Smooth muscle cell (in vitro differentiated cells): ENCODE data around the gene TNFAIP2. TPM values are rescaled to one million over a fixed set of nuclear protein-coding genes. Genes with fewer than 3 reads are reported as not detected.

Source experiments
- DNase-seq: peaks from one replicate; lab custom pipeline; 2025; ENCODE audit not compliant: unreplicated experiment; lab: John Stamatoyannopoulos, UW
- H2AFZ ChIP-seq: fragments of 200-600 bp; sonication (generic); 2 replicates; pipeline ENCODE4 v1.6.0; 2016; ENCODE audit warnings: antibody characterized with exemption, low read depth, mild to moderate bottlenecking
- H3F3A ChIP-seq: fragments of 200-600 bp; sonication (generic); 2 replicates; pipeline ENCODE4 v1.6.0; 2017; ENCODE audit warnings: antibody characterized with exemption, low read depth
- H3K27ac ChIP-seq: fragments of 200-600 bp; sonication (generic); 2 replicates; pipeline ENCODE4 v1.5.1; 2016; ENCODE audit warnings: low read depth, mild to moderate bottlenecking
- H3K27me3 ChIP-seq: fragments of 200-600 bp; sonication (generic); 2 replicates; pipeline ENCODE4 v1.6.1; 2016; ENCODE audit warnings: low read depth, mild to moderate bottlenecking
- H3K36me3 ChIP-seq: fragments of 200-600 bp; sonication (generic); 2 replicates; pipeline ENCODE4 v1.5.1; 2016; ENCODE audit warnings: low read depth
- H3K4me1 ChIP-seq: fragments of 200-600 bp; sonication (generic); 2 replicates; pipeline ENCODE4 v1.5.1; 2016; ENCODE audit warnings: low read depth
- H3K4me2 ChIP-seq: fragments of 200-600 bp; sonication (generic); 2 replicates; pipeline ENCODE4 v1.6.0; 2016; ENCODE audit warnings: mild to moderate bottlenecking
- H3K4me3 ChIP-seq: fragments of 200-600 bp; sonication (generic); 2 replicates; pipeline ENCODE4 v1.5.1; 2016; ENCODE audit warnings: mild to moderate bottlenecking
- H3K79me2 ChIP-seq: fragments of 200-600 bp; sonication (generic); 2 replicates; pipeline ENCODE4 v1.6.0; 2016; ENCODE audit warnings: low read depth, mild to moderate bottlenecking
- H3K9ac ChIP-seq: fragments of 200-600 bp; sonication (generic); 2 replicates; pipeline ENCODE4 v1.6.0; 2016; ENCODE audit warnings: low read depth
- H3K9me3 ChIP-seq: fragments of 200-600 bp; sonication (generic); replicated peaks from 2 replicates; pipeline ENCODE4 v1.5.1; 2016; ENCODE audit warnings: low read depth
- H4K20me1 ChIP-seq: fragments of 200-600 bp; sonication (generic); 2 replicates; pipeline ENCODE4 v1.6.0; 2016; ENCODE audit warnings: low read depth
- CTCF ChIP-seq: fragments of 200-600 bp; sonication (generic); IDR thresholded peaks from 2 replicates; pipeline ENCODE4 v1.5.1; 2017; ENCODE audit warnings: borderline replicate concordance, mild to moderate bottlenecking, antibody characterized with exemption; ENCODE audit not compliant: insufficient read depth, poor library complexity, severe bottlenecking
- WGBS: methylation state at CpG from one replicate; pipeline ENCODE4 v1.1.7; 2016; ENCODE audit warnings: low lambda C conversion rate; 5-methylcytosine and 5-hydroxymethylcytosine counted together
- polyA plus RNA-seq: library from polyadenylated mRNA; unstranded; fragments of >200 nt; fragmentation: Nextera tagmentation; extraction: Ambion mirVana; gene quantifications from 2 replicates; pipeline ENCODE4 v1.2.1, GENCODE V29; 2016
- total RNA-seq: library from RNA; depleted of rRNA; stranded (reverse); fragments of >200 nt; gene quantifications from 2 replicates; pipeline ENCODE4 v1.2.3, GENCODE V29; 2014

TNFAIP2 gene
- total and polyA plus RNA-seq, 2 experiments from 2014 or later: 35.7 to 76.5 TPM

- Histone ChIP-seq H3F3A (no peaks in the 10 kb centered on the region), H3K27ac (no peak overlapping the region), H3K36me3 (no peaks in the 10 kb centered on the region), H3K9ac (no peak overlapping the region), H4K20me1 (peaks cover 52% of the 10 kb centered on the region), H3K79me2 (peaks cover 6% of the 10 kb centered on the region), H2AFZ (no peak overlapping the region), H3K4me3 (peak overlapping the region; percentile 66), H3K27me3 (no peaks in the 10 kb centered on the region), H3K9me3 (no peaks in the 10 kb centered on the region), H3K4me1 (peaks cover 31% of the 10 kb centered on the region), H3K4me2 (peak overlapping the region; percentile 94)
- 100% methylated on average over 1 of the region's 5 CpGs for WGBS
- no peak for TF ChIP-seq CTCF
- DNase-seq: no peak
Measured at GRCh38 chr14:103124501-103125001, 1.3 kb downstream of the TNFAIP2 start.

DNA sequence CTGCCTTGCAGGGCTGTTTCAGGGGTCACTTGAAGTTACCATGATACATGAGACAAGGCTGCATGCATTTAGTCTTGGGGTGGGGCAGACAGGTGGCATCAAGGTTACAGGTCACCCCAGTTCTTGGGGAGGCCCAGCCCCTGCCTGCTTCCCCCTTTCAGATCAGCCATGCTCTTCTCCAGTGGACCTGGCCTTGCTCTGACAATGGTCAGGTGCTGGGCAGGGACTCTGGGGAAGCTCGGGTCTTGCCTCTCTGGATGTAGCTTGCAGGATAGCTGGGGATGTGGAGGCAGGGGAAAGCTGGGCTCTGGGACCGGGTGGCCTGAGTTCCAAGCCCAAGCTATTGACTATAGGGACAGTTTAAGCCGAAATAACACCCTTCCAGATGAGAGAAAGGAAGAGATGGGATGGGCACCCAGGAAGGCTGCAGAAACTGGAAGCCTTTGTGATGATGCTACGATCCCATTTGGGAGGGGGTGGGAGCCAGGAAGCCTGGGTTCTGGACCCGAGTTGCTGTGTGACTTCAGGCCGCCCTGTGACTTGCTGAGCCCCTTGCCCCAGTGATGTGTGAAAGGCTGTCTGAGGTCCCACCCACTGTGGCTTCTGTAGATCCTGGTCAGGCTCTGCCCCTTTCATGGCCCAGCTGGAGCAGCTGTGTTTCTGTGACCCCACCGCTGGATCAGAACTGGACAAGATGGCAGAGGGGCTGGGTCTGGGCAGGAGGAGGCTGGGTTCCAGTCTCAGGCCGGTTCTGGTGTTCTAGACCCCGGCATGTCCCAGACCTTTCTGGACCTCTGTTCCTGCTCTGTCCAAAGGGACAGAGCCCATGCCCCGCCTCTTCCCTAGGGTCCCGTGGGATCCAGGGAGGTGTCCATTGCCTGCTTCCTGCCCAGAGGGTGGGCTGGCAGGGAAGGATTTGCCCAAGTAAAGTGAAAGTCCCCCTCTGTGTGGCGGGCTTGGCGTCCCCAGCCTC lies 2.1 kb downstream of the TNFAIP2 start:
- Histone ChIP-seq H3F3A (no peaks in the 10 kb centered on the region), H3K36me3 (no peaks in the 10 kb centered on the region), H3K4me2 (peak overlapping the region; percentile 94), H3K4me1 (peaks cover 31% of the 10 kb centered on the region), H3K9me3 (no peaks in the 10 kb centered on the region), H2AFZ (no peak overlapping the region), H3K9ac (no peak overlapping the region), H4K20me1 (peaks cover 53% of the 10 kb centered on the region), H3K27ac (no peak overlapping the region), H3K4me3 (no peak overlapping the region), H3K79me2 (peaks cover 6% of the 10 kb centered on the region), H3K27me3 (no peaks in the 10 kb centered on the region)
- DNase-seq: no peak
- 96% methylated on average over 13 of the region's 13 CpGs for WGBS
- no peak for TF ChIP-seq CTCF

DNA sequence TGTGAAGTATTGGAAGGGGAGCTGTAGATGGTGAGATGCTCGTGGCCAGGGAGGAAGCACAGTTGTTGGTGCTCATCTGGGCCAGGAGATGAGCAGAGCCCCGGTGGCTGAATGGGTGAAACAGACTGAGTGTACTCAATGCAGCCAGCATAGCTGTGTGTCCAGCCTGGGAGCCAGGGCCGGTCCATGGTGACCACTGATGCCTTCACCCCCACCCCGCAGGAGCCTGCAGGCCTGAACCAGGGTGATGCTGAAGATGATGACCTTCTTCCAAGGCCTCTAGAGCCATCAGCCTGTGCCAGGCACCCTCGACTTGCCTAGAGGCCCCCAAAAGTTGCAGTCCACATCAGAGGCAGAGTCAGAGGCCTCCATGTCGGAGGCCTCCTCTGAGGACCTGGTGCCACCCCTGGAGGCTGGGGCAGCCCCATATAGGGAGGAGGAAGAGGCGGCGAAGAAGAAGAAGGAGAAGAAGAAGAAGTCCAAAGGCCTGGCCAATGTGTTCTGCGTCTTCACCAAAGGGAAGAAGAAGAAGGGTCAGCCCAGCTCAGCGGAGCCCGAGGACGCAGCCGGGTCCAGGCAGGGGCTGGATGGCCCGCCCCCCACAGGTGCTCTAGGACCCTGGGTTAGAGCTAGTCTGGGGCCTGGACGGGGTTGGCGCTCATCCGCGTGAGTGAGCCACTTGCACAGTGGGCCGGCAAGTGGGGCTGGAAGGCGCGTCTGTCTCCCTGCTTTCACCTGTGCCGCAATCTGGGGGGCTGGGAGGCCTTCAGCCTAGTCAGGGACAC lies 3.0 kb downstream of the TNFAIP2 start:
- peak overlapping the region; percentile 21 for H3K4me3 ChIP-seq
- peaks cover 6% of the 10 kb centered on the region for H3K79me2 ChIP-seq
- no peak overlapping the region for H3K9ac ChIP-seq
- no peaks in the 10 kb centered on the region for H3F3A ChIP-seq
- H3K4me2 ChIP-seq: peak overlapping the region; percentile 83
- 82% methylated on average over 22 of the region's 22 CpGs for WGBS
- no peaks in the 10 kb centered on the region for H3K27me3 ChIP-seq
- H3K36me3 ChIP-seq: no peaks in the 10 kb centered on the region
- no peak overlapping the region for H3K27ac ChIP-seq
- TF ChIP-seq CTCF: no peak
- H3K9me3 ChIP-seq: no peaks in the 10 kb centered on the region
- H3K4me1 ChIP-seq: peaks cover 31% of the 10 kb centered on the region
- H2AFZ ChIP-seq: no peak overlapping the region
- no peak for DNase-seq
- peaks cover 53% of the 10 kb centered on the region for H4K20me1 ChIP-seq
